Astrocyte (in vitro differentiated cells and primary cell): ENCODE measurements around the gene PNKD.

Experiments
- CTCF ChIP-seq: IDR thresholded peaks from 2 replicates; pipeline ENCODE4 v1.5.1; 2011; ENCODE audit warnings: low read depth, mild to moderate bottlenecking, inconsistent platforms, low read length, moderate library complexity; ENCODE audit not compliant: insufficient read depth
- EZH2 ChIP-seq: IDR thresholded peaks from 2 replicates; pipeline ENCODE4 v1.6.1; 2012; ENCODE audit warnings: mild to moderate bottlenecking, low read length, inconsistent platforms; ENCODE audit not compliant: insufficient read depth

- no peak for TF ChIP-seq CTCF
- TF ChIP-seq EZH2 = no peak
Observed at GRCh38 chr2:218244204-218244603, 26.1 kb upstream of the PNKD start.
